HPDE6-E6E7 (cell line): ENCODE data around the gene CARD19.
A peak's percentile ranks its signal among the peaks of the same experiment; 100 is the strongest.
"Not testable (repeated sequence)": the region's sequence is repeated elsewhere in the genome, so short reads cannot be mapped to it uniquely, and the experiment has no call there.

ENCODE experiments used
- DNase-seq: peaks from one replicate; pipeline ENCODE4 v3.0.0; 2011; ENCODE audit warnings: missing footprints; ENCODE audit errors: extremely low spot score

CARD19 gene

GRCh38 chr9:93099551-93100275, 3.7 kb downstream of the CARD19 start:
- no peak for DNase-seq

- DNase-seq = no peak
Measured at GRCh38 chr9:93100276-93100636, 4.2 kb downstream of the CARD19 start.

GRCh38 chr9:93101086-93101485, 5.1 kb downstream of the CARD19 start:
- not testable (repeated sequence) for DNase-seq

GRCh38 chr9:93105620-93106019, 9.6 kb downstream of the CARD19 start:
- no peak for DNase-seq

- no peak for DNase-seq
Measured at GRCh38 chr9:93107151-93107824, 11.3 kb downstream of the CARD19 start.

DNA sequence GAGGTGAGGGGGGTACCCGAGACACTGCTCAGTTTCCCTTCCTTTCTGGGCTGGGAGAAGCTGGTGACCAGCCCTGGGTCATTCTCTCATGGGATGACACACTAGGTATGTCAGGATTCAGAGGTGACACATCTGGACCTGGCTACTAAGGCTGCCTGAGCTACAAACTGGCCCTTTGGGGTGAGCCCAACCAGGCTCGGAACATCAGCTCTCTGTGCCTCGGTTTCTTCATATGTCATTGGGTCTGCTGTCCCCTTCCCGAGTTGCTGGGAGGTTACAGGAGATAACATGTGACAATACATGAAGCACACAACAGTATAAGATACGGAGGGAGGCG, 11.8 kb downstream of the CARD19 start:
- no peak for DNase-seq

DNA sequence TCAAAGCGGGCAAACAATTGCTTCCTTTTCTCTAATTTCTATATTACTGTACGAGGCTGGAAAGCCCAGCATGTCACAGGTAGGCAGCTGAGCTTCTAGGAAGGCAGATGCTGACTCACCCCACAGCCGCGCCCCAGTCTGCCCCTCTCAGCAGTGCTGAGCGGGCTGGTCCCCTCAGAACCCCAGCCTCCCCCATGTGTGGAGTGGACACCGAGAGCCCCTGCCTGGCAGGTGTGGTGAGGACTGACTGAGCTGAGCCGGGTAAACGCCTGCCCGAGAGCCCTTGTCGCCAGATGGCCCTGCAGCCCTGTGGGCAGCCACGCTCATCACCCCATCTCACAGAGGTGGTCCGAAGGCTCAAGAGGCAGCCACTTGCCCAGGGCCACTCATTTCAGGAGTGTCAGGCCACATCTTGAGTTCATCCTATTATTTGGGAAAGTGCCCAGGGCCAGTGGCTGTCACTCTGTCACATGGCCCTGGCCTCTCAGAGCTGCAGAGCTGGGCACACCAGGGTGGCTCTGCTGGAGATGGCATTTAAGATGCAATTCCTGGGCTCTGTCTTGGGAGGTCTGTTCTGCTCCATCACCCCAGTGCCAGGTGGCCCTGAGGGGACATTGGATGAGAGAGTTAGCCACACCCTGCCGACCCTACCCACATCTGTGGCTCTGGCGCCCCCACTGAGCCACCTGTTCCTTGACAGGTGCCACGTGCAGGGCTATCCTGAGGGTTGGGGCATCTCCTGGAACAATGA, 12.4 kb downstream of the CARD19 start:
- no peak for DNase-seq

GRCh38 chr9:93110311-93110855, 14.4 kb downstream of the CARD19 start:
- DNase-seq = no peak

DNA sequence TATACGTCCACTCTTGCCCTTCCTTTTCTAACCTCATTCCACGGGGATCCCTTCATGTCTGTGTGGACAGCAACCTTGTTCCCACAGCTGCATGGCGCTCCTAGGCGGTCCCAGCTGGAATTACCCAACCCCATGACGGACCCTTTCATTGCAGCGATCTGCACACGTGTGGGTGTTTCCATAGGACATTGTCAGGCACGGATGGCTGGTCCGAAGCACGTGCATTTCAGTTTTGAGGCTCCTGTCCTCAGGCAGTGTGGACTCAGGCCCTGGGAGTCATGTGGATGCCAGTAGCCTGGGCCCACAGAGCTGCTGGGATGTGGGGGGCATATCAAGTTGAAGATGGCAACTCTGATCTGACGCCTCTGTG, 15.0 kb downstream of the CARD19 start:
- no peak for DNase-seq

DNA sequence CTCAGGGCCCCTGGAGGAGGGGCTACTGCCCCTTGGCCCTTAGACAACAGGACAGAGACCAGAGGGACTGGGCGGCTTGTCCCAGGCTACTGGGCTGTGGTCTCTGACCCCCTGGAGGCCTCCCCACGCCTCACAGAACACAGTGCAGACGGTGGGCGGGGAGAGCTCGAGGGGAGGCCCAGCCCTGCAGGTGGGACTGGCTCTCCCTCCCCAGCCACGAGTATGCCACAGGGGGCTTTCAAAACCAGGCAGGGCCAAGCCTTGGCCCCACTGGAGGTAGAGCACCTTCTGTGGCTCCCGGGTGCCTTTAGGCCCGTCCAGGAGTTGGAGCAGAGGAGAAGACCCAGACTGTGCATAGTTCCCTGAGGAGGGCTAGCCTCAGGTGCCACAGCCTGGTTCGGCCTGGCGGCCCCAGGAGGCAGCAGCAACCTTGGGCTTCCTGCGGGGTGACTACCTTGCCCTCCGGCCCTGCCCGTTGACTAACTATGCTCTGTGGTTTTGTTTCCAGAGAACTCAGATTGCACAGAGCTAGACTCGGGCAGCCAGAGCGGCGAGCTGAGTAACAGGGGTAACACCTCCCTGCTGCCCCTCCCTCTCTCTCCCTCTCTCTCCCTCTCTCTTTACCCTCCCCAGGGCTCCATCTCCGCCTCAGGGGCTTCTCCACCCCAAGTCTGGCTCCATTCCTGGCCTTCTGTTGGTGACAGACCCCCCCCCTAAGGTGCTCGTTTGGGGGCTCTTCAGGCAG, 15.5 kb downstream of the CARD19 start:
- DNase-seq = peak; percentile 93

GRCh38 chr9:93112116-93112863, 16.3 kb downstream of the CARD19 start:
- DNase-seq = no peak

DNA sequence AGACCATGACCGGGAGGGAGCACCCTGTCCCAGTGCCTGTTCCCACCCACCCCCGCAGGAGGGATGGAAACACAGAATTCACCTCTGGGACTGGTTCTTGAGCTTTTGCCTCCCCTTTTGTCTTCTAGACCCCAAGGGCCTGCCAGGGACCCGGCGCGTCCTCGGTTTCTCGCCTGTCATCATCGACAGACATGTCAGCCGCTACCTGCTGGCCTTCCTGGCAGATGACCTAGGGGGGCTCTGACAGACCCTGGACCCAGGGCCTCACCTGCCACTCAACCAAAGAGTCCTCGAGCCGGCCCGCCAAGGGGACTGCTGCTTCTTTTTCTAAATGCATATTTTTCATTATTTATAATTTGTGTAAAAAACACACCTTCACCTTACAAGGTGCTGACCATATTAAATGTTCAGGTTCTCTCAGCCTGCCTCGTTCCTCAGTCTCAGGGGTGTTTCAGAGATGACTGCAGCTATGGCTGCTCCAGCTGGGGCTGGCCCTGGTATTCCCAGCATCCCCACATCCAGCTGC, 16.9 kb downstream of the CARD19 start:
- DNase-seq = no peak

- DNase-seq = no peak
Measured at GRCh38 chr9:93114169-93114983, 18.4 kb downstream of the CARD19 start.

DNA sequence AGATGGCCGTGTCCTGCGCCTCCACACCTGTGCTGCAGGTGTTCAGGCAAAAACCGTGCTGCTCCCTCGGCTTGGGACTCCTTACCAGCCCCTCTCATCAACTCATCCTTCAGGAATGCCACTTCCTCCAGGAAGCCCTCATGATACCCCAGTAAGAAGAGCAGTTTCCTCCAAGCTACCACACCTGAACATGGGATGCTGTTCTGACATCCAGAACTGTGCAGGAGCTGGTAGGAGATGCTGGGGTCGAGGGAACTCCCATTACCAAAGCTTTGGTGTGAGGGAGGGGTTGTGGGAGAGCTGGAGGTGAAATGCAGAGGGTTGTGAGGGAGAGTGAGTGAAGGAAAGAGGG, 18.9 kb downstream of the CARD19 start:
- no peak for DNase-seq

DNA sequence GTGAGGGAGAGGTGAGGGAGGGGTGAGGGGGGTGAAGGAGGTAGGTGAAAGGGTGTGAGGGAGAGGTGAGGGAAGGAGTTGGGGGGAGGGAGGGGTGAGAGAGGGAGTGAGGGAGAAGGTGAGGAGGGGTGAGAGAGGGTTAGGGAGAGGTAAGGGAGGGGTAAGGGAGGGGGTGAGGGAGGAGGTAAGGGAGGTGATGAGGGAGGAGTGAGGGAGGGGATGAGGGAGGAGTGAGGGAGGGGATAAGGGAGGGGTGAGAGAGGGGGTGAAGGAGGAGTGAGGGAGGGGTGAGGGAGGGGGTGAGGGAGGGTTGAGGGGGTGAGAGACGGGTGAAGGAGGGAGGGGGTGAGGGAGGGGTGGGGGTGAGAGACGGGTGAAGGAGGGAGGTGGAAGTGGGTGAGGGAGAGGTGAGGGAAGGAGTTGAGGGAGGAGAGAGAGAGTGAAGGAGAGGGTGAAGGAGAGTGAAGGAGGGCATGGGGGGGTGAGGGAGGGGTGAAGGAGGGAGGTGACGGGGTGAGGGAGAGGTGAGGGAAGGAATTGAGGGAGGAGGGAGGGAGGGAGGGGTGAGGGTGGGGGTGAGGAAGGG, 19.6 kb downstream of the CARD19 start:
- no peak for DNase-seq

DNA sequence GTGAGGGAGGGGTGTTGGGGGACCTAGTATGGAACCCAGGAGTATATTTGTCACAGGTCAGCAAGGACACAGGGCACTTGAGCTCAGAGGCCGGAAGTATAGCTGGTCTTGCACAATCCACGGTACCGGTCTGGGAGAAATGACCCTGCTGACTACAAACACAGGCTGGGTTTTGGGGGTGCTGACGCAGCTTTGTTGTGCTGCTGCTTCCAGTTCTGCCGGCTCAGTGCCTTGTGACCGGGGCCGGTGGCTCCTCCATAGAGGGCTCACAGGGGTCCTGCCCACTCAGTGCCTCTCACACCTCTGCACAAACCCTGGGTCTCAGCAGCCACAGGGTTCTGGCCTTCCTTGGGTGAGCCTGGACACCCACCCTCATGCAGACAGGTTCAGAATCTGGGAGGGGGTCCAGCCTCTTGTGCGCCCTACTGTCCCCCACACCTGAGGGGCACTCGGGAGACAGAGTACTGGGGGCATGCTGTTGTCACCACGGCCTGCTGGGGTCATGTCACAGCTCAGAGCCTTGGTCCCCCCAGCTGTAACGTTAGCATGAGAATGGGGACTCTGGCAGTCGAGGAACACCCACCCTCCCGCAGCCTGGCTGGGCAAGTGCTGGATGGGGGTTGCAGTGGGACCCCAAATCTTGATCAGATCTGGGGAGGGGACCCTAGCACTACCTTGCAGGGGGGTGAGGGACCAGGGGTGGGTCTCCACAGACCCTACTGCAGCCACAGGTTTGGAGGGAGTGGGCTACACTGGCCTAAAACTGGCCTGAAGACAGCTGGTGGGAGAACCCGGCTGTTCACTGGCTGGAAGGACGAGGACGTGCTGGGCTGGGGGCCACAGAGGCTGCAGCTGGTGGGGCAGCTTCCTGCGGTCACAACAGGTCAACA, 20.3 kb downstream of the CARD19 start:
- no peak for DNase-seq

DNA sequence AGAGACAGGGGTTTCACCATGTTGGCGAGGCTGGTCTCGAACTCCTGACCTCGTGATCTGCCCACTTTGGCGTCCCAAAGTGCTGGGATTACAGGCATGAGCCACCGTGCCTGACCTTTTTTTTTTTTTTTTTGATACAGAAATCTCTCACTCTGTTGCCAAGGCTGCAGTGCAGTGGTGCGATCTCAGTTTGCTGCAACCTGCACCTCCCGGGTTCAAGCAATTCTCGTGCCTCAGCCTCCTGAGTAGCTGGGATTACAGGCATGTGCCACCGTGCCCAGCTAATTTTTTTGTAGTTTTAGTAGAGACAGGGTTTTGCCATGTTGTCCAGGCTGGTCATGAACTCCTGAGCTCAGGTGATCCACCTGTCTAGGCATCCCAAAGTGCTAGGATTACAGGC, 21.5 kb downstream of the CARD19 start:
- DNase-seq = not testable (repeated sequence)

- no peak for DNase-seq
Measured at GRCh38 chr9:93117924-93118862, 22.2 kb downstream of the CARD19 start.
